IMR-90 (cell line): Measurements from ENCODE around the gene PAX8. TPM values are rescaled to one million over a fixed set of nuclear protein-coding genes. Genes with fewer than 3 reads are reported as not detected.
A peak's percentile ranks its signal among the peaks of the same experiment; 100 is the strongest.

Experiments used
- ATAC-seq: fragments of 200-7000 bp; cut with Tn5 transposase; 2 replicates; pipeline ENCODE4 v1.9.1; 2020; ENCODE audit warnings: low read depth, mild to moderate bottlenecking, moderate library complexity
- BruUV-seq: library from RNA; stranded (reverse); fragments of 400-500 nt; replicated peaks from 2 replicates; lab custom pipeline; 2021; lab: Mats Ljungman, UMichigan
- CTCF ChIA-PET: fragments of 300-600 bp; formaldehyde crosslinking; extraction: SDS; loops from one replicate; lab custom pipeline; 2021; ENCODE audit warnings: antibody characterized with exemption; lab: Yijun Ruan, JAX
- POLR2A ChIA-PET: fragments of 300-600 bp; sonication (Branson Sonifier 250); formaldehyde crosslinking; loops from one replicate; lab custom pipeline; 2022; ENCODE audit warnings: antibody characterized with exemption; ENCODE audit not compliant: unreplicated experiment; lab: Charles Lee
- DNase-seq: peaks from one replicate; pipeline ENCODE4 v3.0.0; 2013
- H2AFZ ChIP-seq: replicated peaks from 2 replicates; pipeline ENCODE3; 2013; ENCODE audit warnings: low read length, mild to moderate bottlenecking; ENCODE audit not compliant: poor library complexity
- H2AK5ac ChIP-seq: 2 replicates; pipeline ENCODE4 v1.6.1; 2013; ENCODE audit warnings: low read depth, low read length, inconsistent platforms
- H2AK9ac ChIP-seq: replicated peaks from 2 replicates; pipeline ENCODE3; 2013; ENCODE audit warnings: mild to moderate bottlenecking, low read depth, low read length, moderate library complexity; ENCODE audit not compliant: poor library complexity
- H2BK120ac ChIP-seq: 2 replicates; pipeline ENCODE4 v1.6.1; 2013; ENCODE audit warnings: low read depth, low read length, inconsistent platforms
- H2BK15ac ChIP-seq: 3 replicates; pipeline ENCODE4 v1.6.1; 2013; ENCODE audit warnings: low read depth, low read length, inconsistent platforms
- H2BK20ac ChIP-seq: 2 replicates; pipeline ENCODE4 v1.6.1; 2013; ENCODE audit warnings: low read depth, mild to moderate bottlenecking, inconsistent platforms, low read length, moderate library complexity
- H2BK5ac ChIP-seq: 2 replicates; pipeline ENCODE4 v1.6.1; 2013; ENCODE audit warnings: mild to moderate bottlenecking, low read depth, low read length, inconsistent platforms; ENCODE audit not compliant: poor library complexity, severe bottlenecking
- H3K14ac ChIP-seq: replicated peaks from 2 replicates; pipeline ENCODE4 v1.6.1; 2013; ENCODE audit warnings: low read depth, low read length, inconsistent platforms
- H3K18ac ChIP-seq: 2 replicates; pipeline ENCODE4 v1.6.1; 2013; ENCODE audit warnings: low read depth, low read length, control low read depth
- H3K23ac ChIP-seq: 2 replicates; pipeline ENCODE4 v1.6.1; 2013; ENCODE audit warnings: low read depth, low read length, inconsistent platforms
- H3K27ac ChIP-seq: 2 replicates; pipeline ENCODE4 v1.5.1; 2013; ENCODE audit warnings: mild to moderate bottlenecking, control low read depth, low read length; ENCODE audit not compliant: insufficient read depth
- H3K27me3 ChIP-seq: 2 replicates; pipeline ENCODE4 v1.6.1; 2013; ENCODE audit warnings: low read length; ENCODE audit not compliant: control insufficient read depth, insufficient read depth
- H3K36me3 ChIP-seq: 2 replicates; pipeline ENCODE4 v1.6.1; 2013; ENCODE audit warnings: low read length, mixed read lengths; ENCODE audit not compliant: control insufficient read depth, insufficient read depth
- H3K4ac ChIP-seq: 2 replicates; pipeline ENCODE4 v1.6.1; 2013; ENCODE audit warnings: low read depth, low read length, inconsistent platforms
- H3K4me1 ChIP-seq: 2 replicates; pipeline ENCODE4 v1.6.1; 2013; ENCODE audit warnings: low read length, mixed read lengths; ENCODE audit not compliant: control insufficient read depth, insufficient read depth
- H3K4me2 ChIP-seq: 2 replicates; pipeline ENCODE4 v1.6.1; 2013; ENCODE audit warnings: low read depth, mild to moderate bottlenecking, control low read depth, low read length, moderate library complexity
- H3K4me3 ChIP-seq: 2 replicates; pipeline ENCODE4 v1.5.1; 2013; ENCODE audit warnings: low read depth, mild to moderate bottlenecking, control low read depth, low read length, moderate library complexity; ENCODE audit not compliant: insufficient read depth
- H3K56ac ChIP-seq: 2 replicates; pipeline ENCODE4 v1.6.1; 2013; ENCODE audit warnings: low read length, inconsistent platforms; ENCODE audit not compliant: insufficient read depth; ENCODE audit errors: extremely low read depth
- H3K79me1 ChIP-seq, 2 experiments: 2 replicates each; pipeline ENCODE4 v1.6.1; 2013; ENCODE audit warnings: low read length in 2 of 2, inconsistent platforms in 1 of 2, low read depth in 1 of 2
- H3K9ac ChIP-seq: 2 replicates; pipeline ENCODE4 v1.6.1; 2013; ENCODE audit warnings: low read depth, low read length, control low read depth
- H3K9me1 ChIP-seq: 2 replicates; pipeline ENCODE4 v1.6.1; 2013; ENCODE audit warnings: low read length, inconsistent platforms; ENCODE audit not compliant: insufficient read depth
- H3K9me3 ChIP-seq: 2 replicates; pipeline ENCODE4 v1.6.1; 2013; ENCODE audit warnings: low read length; ENCODE audit not compliant: control insufficient read depth, insufficient read depth
- H4K20me1 ChIP-seq: 2 replicates; pipeline ENCODE4 v1.6.1; 2013; ENCODE audit warnings: low read length, inconsistent platforms; ENCODE audit not compliant: insufficient read depth
- H4K5ac ChIP-seq: 2 replicates; pipeline ENCODE4 v1.6.1; 2013; ENCODE audit warnings: mild to moderate bottlenecking, low read depth, low read length, control low read depth
- H4K8ac ChIP-seq, 2 experiments: 2 replicates each; pipeline ENCODE4 v1.6.1; 2013; ENCODE audit warnings: low read depth in 2 of 2, low read length in 2 of 2, control low read depth in 1 of 2, inconsistent platforms in 1 of 2
- H4K91ac ChIP-seq: 2 replicates; pipeline ENCODE4 v1.6.1; 2013; ENCODE audit warnings: low read depth, low read length, inconsistent platforms; ENCODE audit not compliant: insufficient read depth
- BHLHE40 ChIP-seq: fragments of 150-350 bp; IDR thresholded peaks from 2 replicates; pipeline ENCODE4 v1.6.1; 2016; ENCODE audit warnings: mild to moderate bottlenecking, low read depth, low read length
- CEBPB ChIP-seq: IDR thresholded peaks from 2 replicates; pipeline ENCODE4 v1.6.1; 2012; ENCODE audit warnings: low read depth, low read length, improper control_type of control experiment
- CHD1 ChIP-seq: IDR thresholded peaks from 2 replicates; pipeline ENCODE4 v1.6.1; 2012; ENCODE audit warnings: low read depth, low read length, improper control_type of control experiment
- CTCF ChIP-seq: conservative IDR thresholded peaks from 2 replicates; pipeline ENCODE4 v1.5.1; 2012; ENCODE audit warnings: mild to moderate bottlenecking, low read depth, low read length, improper control_type of control experiment
- FOS ChIP-seq: fragments of 150-350 bp; IDR thresholded peaks from 2 replicates; pipeline ENCODE4 v1.6.1; 2016; ENCODE audit warnings: low read depth, low read length
- MXI1 ChIP-seq: IDR thresholded peaks from 2 replicates; pipeline ENCODE4 v1.6.1; 2012; ENCODE audit warnings: low read depth, mild to moderate bottlenecking, low read length, moderate library complexity, borderline replicate concordance
- NFE2L2 ChIP-seq: fragments of 150-350 bp; IDR thresholded peaks from 2 replicates; pipeline ENCODE4 v1.6.1; 2016; ENCODE audit warnings: low read depth, mild to moderate bottlenecking, low read length
- POLR2A ChIP-seq: IDR thresholded peaks from 2 replicates; pipeline ENCODE4 v1.6.1; 2012; ENCODE audit warnings: mild to moderate bottlenecking, low read depth, low read length
- RAD21 ChIP-seq: IDR thresholded peaks from 2 replicates; pipeline ENCODE4 v1.6.1; 2012; ENCODE audit warnings: low read length, improper control_type of control experiment
- RCOR1 ChIP-seq: IDR thresholded peaks from 2 replicates; pipeline ENCODE4 v1.6.1; 2012; ENCODE audit warnings: mild to moderate bottlenecking, low read length, improper control_type of control experiment; ENCODE audit not compliant: insufficient replicate concordance
- RFX5 ChIP-seq: IDR thresholded peaks from 2 replicates; pipeline ENCODE4 v1.8.0; 2012; ENCODE audit warnings: low read depth, mild to moderate bottlenecking, low read length, moderate library complexity
- SMC3 ChIP-seq: fragments of 150-350 bp; IDR thresholded peaks from 2 replicates; pipeline ENCODE4 v1.6.1; 2016; ENCODE audit warnings: low read depth, mild to moderate bottlenecking, antibody characterized with exemption, low read length, moderate library complexity
- WGBS, 2 experiments: methylation state at CpG; one replicate each; pipeline versions ENCODE4 v1.1.5 to v1.1.7; 2013; ENCODE audit warnings: missing lambda C conversion rate in 2 of 2; ENCODE audit not compliant: insufficient read length in 1 of 2; ENCODE audit errors: extremely low coverage in 2 of 2; 5-methylcytosine and 5-hydroxymethylcytosine counted together
- dilution Hi-C: fragments of 300-500 bp; cut with HindIII; formaldehyde crosslinking; loops from one replicate; pipeline ENCODE4 v1.14.3; 2018; ENCODE audit warnings: low sequenced_read_pairs; ENCODE audit not compliant: unreplicated experiment
- in situ Hi-C: fragments of 300-500 bp; cut with MboI; formaldehyde crosslinking; loops from 3 replicates; pipeline ENCODE4 v1.14.3; 2019; ENCODE audit warnings: low sequenced_read_pairs, inconsistent platforms, mixed read lengths
- intact Hi-C: fragments of 100-400 bp; cut with micrococcal nuclease; formaldehyde crosslinking; loops from 2 replicates; pipeline ENCODE4 v1.10.0; 2022
- polyA plus RNA-seq, 3 experiments: library from polyadenylated mRNA; depleted of rRNA; stranded (reverse); fragments of >200 nt; gene quantifications; 2 replicates each; pipeline ENCODE4 v1.2.3, GENCODE V29; 2012; ENCODE audit warnings: low replicate concordance in 1 of 3
- total RNA-seq: library from RNA; depleted of rRNA; stranded (reverse); fragments of >200 nt; gene quantifications from 2 replicates; pipeline ENCODE4 v1.2.3, GENCODE V29; 2012

PAX8 gene
- total and polyA plus RNA-seq, 2 of the 4 experiments (the other 2 are of a cell fraction) = 0.18 to 1.5 TPM

- intact Hi-C loops = no loop called here
- in situ Hi-C loops = no loop called here
- no peaks in the 10 kb centered on the region for H3K9me1 ChIP-seq
- no peak overlapping the region for H3K9ac ChIP-seq
- no peaks in the 10 kb centered on the region for H4K20me1 ChIP-seq
- no peak overlapping the region for H3K27ac ChIP-seq
- no peak overlapping the region for H3K14ac ChIP-seq
- H3K4me1 ChIP-seq = peaks cover 3% of the 10 kb centered on the region; the same call in 1 of the 2 replicates
- no TSS peak for BruUV-seq
- H3K9me3 ChIP-seq = no peaks in the 10 kb centered on the region
- H3K18ac ChIP-seq = no peak overlapping the region
- no peak overlapping the region for H3K4me2 ChIP-seq
- no peak overlapping the region for H2BK5ac ChIP-seq
- TF ChIP-seq RCOR1 = no peak
- TF ChIP-seq CHD1 = no peak
- TF ChIP-seq CTCF = no peak
- no peak for TF ChIP-seq BHLHE40
- TF ChIP-seq CEBPB = no peak
- TF ChIP-seq NFE2L2 = no peak
- TF ChIP-seq SMC3 = no peak
- TF ChIP-seq RAD21 = no peak
- TF ChIP-seq POLR2A = no peak
- TF ChIP-seq RFX5 = no peak
- no peak for TF ChIP-seq MXI1
- TF ChIP-seq FOS = no peak
- ATAC-seq = peak; percentile 31; the same call in 1 of the 2 replicates
- no peak overlapping the region for H4K5ac ChIP-seq
- no peak overlapping the region for H2BK120ac ChIP-seq
- DNase-seq = no peak
- H2BK15ac ChIP-seq = no peak overlapping the region
- no peak overlapping the region for H3K23ac ChIP-seq
- no peak overlapping the region for H4K91ac ChIP-seq
- H3K56ac ChIP-seq = no peak overlapping the region
- peaks cover under 1% of the 10 kb centered on the region; the same call in 1 of the 2 replicates for H3K27me3 ChIP-seq
- no peak overlapping the region for H2AK5ac ChIP-seq
- H2BK20ac ChIP-seq = no peak overlapping the region
- H4K8ac ChIP-seq = no peak overlapping the region
- no peak overlapping the region for H3K4me3 ChIP-seq
- H2AFZ ChIP-seq = no peak overlapping the region
- dilution Hi-C loops = no loop called here
- no peak overlapping the region for H2AK9ac ChIP-seq
- ChIA-PET CTCF (no interaction called here), POLR2A (no interaction called here)
- H3K79me1 ChIP-seq = no peaks in the 10 kb centered on the region
- no peaks in the 10 kb centered on the region for H3K36me3 ChIP-seq
- 61% methylated on average over 2 of the region's 6 CpGs; no CpG with 5 or more reads in 1 of the 2 experiments for WGBS, 2 experiments
- no peak overlapping the region for H3K4ac ChIP-seq
Observed at GRCh38 chr2:113216891-113217454, 61.7 kb downstream of the PAX8 start.
